Measurements from ENCODE around the gene CHMP4B. TPM values are rescaled to one million over a fixed set of nuclear protein-coding genes. Genes with fewer than 3 reads are reported as not detected.

Gene CHMP4B
- total RNA-seq, 4 donors from 2014 or later, result 62.1 to 95.8 (median 74.8) TPM

DNA sequence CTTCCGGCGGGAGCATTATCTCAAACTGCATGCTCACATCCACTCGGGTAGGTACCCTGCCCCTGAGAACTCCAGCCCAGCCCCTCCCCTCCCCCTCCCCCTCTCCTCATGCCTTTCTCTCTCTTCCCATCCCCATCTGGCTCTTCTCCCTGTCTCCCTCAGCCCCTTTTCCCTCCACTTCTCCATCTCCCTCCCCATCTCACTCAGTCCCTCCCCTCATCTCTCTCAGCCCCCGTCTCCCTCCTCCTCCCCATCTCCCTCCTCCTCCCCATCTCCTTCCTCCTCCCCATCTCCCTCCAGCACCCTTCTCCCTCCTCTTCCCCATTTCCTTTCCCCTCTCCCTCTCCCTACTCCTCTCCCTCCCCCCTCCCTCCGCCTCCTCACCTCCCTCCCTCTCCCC, 27.3 kb upstream of the CHMP4B start:
- TF ChIP-seq POLR2AphosphoS5 (IDR thresholded peaks at IDR 0.05) (no peak), EP300 (IDR thresholded peaks at IDR 0.05) (no peak), POLR2A (IDR thresholded peaks at IDR 0.05) (no peak)
- TF ChIP-seq, protein P1, sequence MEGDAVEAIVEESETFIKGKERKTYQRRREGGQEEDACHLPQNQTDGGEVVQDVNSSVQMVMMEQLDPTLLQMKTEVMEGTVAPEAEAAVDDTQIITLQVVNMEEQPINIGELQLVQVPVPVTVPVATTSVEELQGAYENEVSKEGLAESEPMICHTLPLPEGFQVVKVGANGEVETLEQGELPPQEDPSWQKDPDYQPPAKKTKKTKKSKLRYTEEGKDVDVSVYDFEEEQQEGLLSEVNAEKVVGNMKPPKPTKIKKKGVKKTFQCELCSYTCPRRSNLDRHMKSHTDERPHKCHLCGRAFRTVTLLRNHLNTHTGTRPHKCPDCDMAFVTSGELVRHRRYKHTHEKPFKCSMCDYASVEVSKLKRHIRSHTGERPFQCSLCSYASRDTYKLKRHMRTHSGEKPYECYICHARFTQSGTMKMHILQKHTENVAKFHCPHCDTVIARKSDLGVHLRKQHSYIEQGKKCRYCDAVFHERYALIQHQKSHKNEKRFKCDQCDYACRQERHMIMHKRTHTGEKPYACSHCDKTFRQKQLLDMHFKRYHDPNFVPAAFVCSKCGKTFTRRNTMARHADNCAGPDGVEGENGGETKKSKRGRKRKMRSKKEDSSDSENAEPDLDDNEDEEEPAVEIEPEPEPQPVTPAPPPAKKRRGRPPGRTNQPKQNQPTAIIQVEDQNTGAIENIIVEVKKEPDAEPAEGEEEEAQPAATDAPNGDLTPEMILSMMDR (IDR thresholded peaks at IDR 0.05), result no peak
- WGBS, result 88% methylated on average over 5 of the region's 5 CpGs
- no peaks in the 10 kb centered on the region for H3K36me3 ChIP-seq
- no peaks in the 10 kb centered on the region for H3K4me1 ChIP-seq
- no peak for DNase-seq (ENCODE audit: low spot score in 2 of 2)
- no peaks in the 10 kb centered on the region for H3K27me3 ChIP-seq
- H3K27ac ChIP-seq, result no peak overlapping the region
- H3K4me3 ChIP-seq, result no peak overlapping the region
- H3K9me3 ChIP-seq, result no peaks in the 10 kb centered on the region

- no peak for DNase-seq (ENCODE audit: low spot score in 2 of 2)
- Histone ChIP-seq H3K4me1 (peaks cover 4% of the 10 kb centered on the region), H3K36me3 (no peaks in the 10 kb centered on the region), H3K4me3 (no peak overlapping the region), H3K27me3 (no peaks in the 10 kb centered on the region), H3K9me3 (no peaks in the 10 kb centered on the region), H3K27ac (no peak overlapping the region)
- 81% methylated on average over 2 of the region's 2 CpGs for WGBS
- TF ChIP-seq, protein P1 (IDR thresholded peaks at IDR 0.05), result no peak
- TF ChIP-seq EP300 (IDR thresholded peaks at IDR 0.05) (no peak), POLR2A (IDR thresholded peaks at IDR 0.05) (no peak), POLR2AphosphoS5 (IDR thresholded peaks at IDR 0.05) (no peak)
Measured at GRCh38 chr20:33784225-33784624, 26.9 kb upstream of the CHMP4B start.

DNA sequence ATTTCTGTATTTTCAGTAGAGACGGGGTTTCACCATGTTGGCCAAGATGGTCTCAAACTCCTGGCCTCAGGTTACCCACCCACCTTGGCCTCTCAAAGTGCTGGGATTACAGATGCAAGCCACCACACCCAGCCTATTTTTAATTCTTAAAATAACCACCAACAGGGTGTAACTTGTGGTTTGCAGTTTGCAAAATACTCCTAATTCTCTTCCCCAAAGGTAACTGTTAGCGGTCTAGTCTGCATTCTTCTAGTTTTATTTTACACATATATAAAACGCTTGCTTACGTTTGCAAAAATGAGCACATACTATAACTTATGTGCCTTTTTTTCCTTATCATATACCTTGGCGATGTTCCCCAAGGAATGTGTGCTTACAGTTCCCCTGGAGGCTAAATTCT, 25.6 kb upstream of the CHMP4B start:
- H3K9me3 ChIP-seq, result no peaks in the 10 kb centered on the region
- H3K27me3 ChIP-seq, result no peaks in the 10 kb centered on the region
- TF ChIP-seq POLR2AphosphoS5 (IDR thresholded peaks at IDR 0.05), result no peak
- TF ChIP-seq, protein P1 (IDR thresholded peaks at IDR 0.05), result no peak
- no peak for TF ChIP-seq EP300 (IDR thresholded peaks at IDR 0.05)
- TF ChIP-seq POLR2A (IDR thresholded peaks at IDR 0.05), result no peak
- no peak overlapping the region for H3K4me3 ChIP-seq
- H3K36me3 ChIP-seq, result no peaks in the 10 kb centered on the region
- no peak overlapping the region for H3K27ac ChIP-seq
- peaks cover 7% of the 10 kb centered on the region for H3K4me1 ChIP-seq
- DNase-seq (ENCODE audit: low spot score in 2 of 2), result no peak
- 90% methylated on average over 5 of the region's 5 CpGs for WGBS

- no peak overlapping the region for H3K27ac ChIP-seq
Measured at GRCh38 chr20:33787253-33787891, 23.8 kb upstream of the CHMP4B start.

DNA sequence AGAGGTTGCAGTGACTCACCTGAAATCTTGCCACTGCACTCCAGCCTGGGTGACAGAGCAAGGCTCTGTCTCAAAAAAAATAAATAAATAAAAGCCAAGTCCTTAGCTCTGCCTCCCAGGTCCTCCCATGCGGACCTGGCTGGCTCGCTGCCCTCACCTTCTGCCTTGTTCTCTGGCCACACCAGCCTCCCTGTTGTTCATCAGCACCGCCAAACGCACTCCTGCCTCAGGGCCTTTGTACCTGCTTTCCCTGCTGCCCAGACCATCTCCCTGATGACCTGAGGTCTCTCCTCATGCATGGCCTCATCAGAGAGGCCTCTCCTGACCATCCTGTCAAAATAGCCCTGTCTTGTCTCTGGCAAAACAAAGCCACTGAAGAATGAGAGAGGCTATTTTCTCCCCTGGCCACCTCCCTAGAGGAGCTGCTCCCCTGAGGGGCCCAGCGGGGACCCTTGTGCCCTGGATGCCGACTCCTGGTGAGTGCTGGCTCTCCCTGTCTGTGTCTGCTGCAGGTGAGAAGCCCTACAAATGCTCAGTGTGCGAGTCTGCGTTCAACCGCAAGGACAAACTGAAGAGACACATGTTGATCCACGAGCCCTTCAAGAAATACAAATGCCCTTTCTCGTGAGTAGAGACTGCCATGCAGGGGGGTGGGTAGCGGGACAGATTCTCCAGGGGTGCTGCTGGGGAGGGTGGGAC, 22.6 kb upstream of the CHMP4B start:
- Histone ChIP-seq H3K4me3 (no peak overlapping the region), H3K27me3 (no peaks in the 10 kb centered on the region), H3K36me3 (peaks cover 7% of the 10 kb centered on the region), H3K27ac (no peak overlapping the region), H3K9me3 (no peaks in the 10 kb centered on the region), H3K4me1 (peaks cover 19% of the 10 kb centered on the region)
- TF ChIP-seq EP300 (IDR thresholded peaks at IDR 0.05) (no peak), POLR2A (IDR thresholded peaks at IDR 0.05) (no peak), POLR2AphosphoS5 (IDR thresholded peaks at IDR 0.05) (no peak)
- TF ChIP-seq, protein P1 (IDR thresholded peaks at IDR 0.05), result no peak
- 88% methylated on average over 9 of the region's 12 CpGs for WGBS
- no peak for DNase-seq (ENCODE audit: low spot score in 2 of 2)

More at GRCh38 chr20:33787253-33787891, 23.8 kb upstream of the CHMP4B start:
- Histone ChIP-seq H3K4me3 (no peak overlapping the region), H3K36me3 (peaks cover 7% of the 10 kb centered on the region), H3K4me1 (peaks cover 14% of the 10 kb centered on the region), H3K27me3 (no peaks in the 10 kb centered on the region), H3K9me3 (no peaks in the 10 kb centered on the region)
- 70% methylated on average over 9 of the region's 9 CpGs for WGBS
- no peak for DNase-seq (ENCODE audit: low spot score in 2 of 2)
- no peak for TF ChIP-seq POLR2AphosphoS5 (IDR thresholded peaks at IDR 0.05)
- TF ChIP-seq, protein P1 (IDR thresholded peaks at IDR 0.05), result no peak
- no peak for TF ChIP-seq POLR2A (IDR thresholded peaks at IDR 0.05)
- TF ChIP-seq EP300 (IDR thresholded peaks at IDR 0.05), result no peak
